Fibroblast of pulmonary artery (primary cell): ENCODE measurements around the gene PPP2R3B.

ENCODE experiments used
- DNase-seq: peaks from one replicate; pipeline ENCODE4 v3.0.0-alpha.2; 2010; ENCODE audit warnings: low read depth
- H3K4me3 ChIP-seq: replicated peaks from 2 replicates; pipeline ENCODE4 v1.5.1; 2011; ENCODE audit warnings: low read depth, mild to moderate bottlenecking, control low read depth, low read length, moderate library complexity
- TF ChIP-seq, protein P1 (sequence below): IDR thresholded peaks from 2 replicates; pipeline ENCODE4 v1.5.1; 2011; ENCODE audit warnings: mild to moderate bottlenecking, control low read depth, low read length, inconsistent platforms; ENCODE audit errors: missing control alignments

Gene PPP2R3B

GRCh38 chrX:314781-315595 lies 71.7 kb downstream of the PPP2R3B start:
- TF ChIP-seq, protein P1, sequence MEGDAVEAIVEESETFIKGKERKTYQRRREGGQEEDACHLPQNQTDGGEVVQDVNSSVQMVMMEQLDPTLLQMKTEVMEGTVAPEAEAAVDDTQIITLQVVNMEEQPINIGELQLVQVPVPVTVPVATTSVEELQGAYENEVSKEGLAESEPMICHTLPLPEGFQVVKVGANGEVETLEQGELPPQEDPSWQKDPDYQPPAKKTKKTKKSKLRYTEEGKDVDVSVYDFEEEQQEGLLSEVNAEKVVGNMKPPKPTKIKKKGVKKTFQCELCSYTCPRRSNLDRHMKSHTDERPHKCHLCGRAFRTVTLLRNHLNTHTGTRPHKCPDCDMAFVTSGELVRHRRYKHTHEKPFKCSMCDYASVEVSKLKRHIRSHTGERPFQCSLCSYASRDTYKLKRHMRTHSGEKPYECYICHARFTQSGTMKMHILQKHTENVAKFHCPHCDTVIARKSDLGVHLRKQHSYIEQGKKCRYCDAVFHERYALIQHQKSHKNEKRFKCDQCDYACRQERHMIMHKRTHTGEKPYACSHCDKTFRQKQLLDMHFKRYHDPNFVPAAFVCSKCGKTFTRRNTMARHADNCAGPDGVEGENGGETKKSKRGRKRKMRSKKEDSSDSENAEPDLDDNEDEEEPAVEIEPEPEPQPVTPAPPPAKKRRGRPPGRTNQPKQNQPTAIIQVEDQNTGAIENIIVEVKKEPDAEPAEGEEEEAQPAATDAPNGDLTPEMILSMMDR = no peak

GRCh38 chrX:314049-314448 lies 72.7 kb downstream of the PPP2R3B start:
- TF ChIP-seq, protein P1 = no peak
- no peak overlapping the region for H3K4me3 ChIP-seq
- no peak for DNase-seq

More at GRCh38 chrX:314781-315595, 71.7 kb downstream of the PPP2R3B start:
- H3K4me3 ChIP-seq = no peak overlapping the region
- peak; percentile 30 for DNase-seq

GRCh38 chrX:313546-313945 lies 73.2 kb downstream of the PPP2R3B start:
- H3K4me3 ChIP-seq = no peak overlapping the region
- TF ChIP-seq, protein P1 = no peak
- no peak for DNase-seq

- no peak overlapping the region for H3K4me3 ChIP-seq
- no peak for DNase-seq
- TF ChIP-seq, protein P1 = no peak
Observed at GRCh38 chrX:312621-313331, 73.9 kb downstream of the PPP2R3B start.

- no peak overlapping the region for H3K4me3 ChIP-seq
- TF ChIP-seq, protein P1 = no peak
- no peak for DNase-seq
Observed at GRCh38 chrX:311156-312129, 75.3 kb downstream of the PPP2R3B start.

DNA sequence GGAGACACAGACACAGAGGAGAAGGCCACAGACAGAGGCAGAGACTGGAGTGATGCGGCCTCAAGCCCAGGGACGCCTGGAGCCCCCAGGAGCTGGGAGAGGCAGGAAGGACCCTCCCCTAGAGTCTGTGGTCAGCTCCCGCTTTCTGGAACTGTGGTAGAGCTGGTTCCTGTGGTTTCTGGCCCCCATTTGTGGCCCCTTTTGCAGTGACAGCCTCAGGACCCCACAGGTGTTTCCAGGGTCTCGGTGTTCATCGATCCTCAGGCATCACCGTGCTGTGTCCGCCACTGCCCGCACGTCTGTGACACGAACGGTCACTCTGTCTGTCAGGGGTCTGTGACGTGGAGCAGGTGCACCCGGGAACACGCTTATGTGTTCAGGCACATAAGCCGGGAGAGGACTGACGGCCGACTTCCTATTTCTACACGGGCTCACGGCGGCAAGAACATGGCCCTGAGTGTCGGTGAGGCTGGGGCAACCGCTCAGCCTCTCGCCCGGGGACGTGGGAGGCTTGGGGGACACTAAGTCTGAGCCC lies 76.0 kb downstream of the PPP2R3B start:
- TF ChIP-seq, protein P1 = no peak
- no peak for DNase-seq
- H3K4me3 ChIP-seq = no peak overlapping the region
